ENCODE data around the gene NFU1.

NFU1 gene

DNA sequence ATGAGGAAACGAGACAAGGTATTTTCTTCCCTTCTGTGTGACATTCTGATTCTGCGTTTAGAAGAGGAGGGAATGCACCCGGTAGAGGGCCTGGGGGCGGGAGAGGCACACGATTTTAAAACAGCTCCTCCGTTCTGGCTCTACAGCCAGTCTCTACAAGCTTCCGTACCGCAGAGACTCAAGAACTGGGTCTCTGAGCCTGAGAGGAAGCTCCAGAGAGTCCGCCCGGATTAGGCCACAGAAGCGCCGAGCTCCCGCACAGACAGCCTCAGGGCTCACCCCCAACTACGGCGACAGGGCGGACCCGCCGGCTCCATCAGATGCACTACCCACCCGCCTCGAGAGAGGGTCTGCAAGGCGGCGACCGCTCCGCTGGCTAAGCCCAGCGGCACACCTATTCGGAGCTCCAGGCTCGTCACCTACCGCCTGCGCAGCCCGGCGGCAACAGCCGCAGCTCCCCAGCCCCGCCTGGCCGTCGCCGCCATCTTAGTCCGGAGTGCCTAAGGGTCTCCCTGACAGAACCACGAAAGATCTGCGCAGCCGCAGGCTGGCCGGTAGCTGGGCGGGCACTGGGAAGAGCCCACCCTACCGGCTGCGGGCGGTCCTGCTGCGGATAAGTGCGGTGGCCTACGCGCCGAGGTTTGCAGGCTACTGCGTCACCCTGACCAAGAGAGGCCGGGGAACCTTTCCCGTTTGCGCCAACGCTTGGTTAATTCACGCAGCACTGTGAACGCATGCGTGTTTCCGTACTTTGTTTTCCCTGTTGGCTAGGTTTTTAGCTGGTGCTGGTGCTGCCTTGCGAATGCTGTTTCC lies at the start of gene NFU1:
NFU1 (minus strand) TSS at position 498 of the 813 bp plus-strand sequence; CDS start at position 485, 13 bp downstream.
- in situ Hi-C loops (cut with MboI; ENCODE audit: low sequenced_read_pairs): no loop called here

GRCh38 chr2:69483696-69484095 lies 46.5 kb upstream of the NFU1 start:
- in situ Hi-C loops (cut with MboI; ENCODE audit: low sequenced_read_pairs): no loop called here

GRCh38 chr2:69483024-69483423 lies 45.8 kb upstream of the NFU1 start:
- in situ Hi-C loops (cut with MboI; ENCODE audit: low sequenced_read_pairs): no loop called here

DNA sequence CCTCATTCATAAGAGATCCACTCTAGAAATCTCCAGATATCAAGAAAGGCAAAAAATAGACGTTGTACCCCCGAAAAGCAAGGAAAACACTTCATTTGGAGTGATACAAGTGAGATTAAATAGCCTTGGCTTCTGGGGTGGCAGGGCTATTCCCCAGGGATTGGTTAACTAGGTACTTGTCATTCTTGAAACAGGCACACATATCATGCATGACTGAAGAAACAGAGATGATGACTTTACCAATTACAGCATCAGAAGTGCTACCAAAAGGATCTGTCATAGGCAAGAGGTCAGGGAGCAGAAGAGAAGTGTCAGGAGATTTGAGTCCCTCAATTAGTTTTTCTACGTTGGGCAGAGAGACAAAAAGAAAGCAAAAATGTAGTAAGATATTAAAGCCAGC lies 45.2 kb upstream of the NFU1 start:
- in situ Hi-C loops (cut with MboI; ENCODE audit: low sequenced_read_pairs): no loop called here

DNA sequence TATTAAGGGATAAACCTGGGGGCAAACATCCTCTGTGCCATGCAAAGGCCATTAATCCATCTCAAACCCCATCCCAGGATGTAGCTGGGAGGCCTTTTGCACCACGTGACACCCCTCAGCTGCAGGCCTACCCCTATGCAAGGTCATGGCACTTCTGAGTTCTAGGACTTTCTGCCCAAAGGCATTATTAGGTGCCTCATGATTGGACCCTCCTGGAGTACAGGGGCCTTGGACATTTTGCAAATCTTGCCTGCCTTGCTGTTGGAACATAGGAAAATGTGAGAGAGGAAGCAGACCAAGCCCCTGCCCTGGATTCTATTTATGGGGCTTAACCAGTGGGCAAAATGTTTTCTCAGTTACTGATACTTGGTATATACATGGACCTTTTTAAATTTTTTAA lies 44.2 kb upstream of the NFU1 start:
- in situ Hi-C loops (cut with MboI; ENCODE audit: low sequenced_read_pairs): no loop called here

DNA sequence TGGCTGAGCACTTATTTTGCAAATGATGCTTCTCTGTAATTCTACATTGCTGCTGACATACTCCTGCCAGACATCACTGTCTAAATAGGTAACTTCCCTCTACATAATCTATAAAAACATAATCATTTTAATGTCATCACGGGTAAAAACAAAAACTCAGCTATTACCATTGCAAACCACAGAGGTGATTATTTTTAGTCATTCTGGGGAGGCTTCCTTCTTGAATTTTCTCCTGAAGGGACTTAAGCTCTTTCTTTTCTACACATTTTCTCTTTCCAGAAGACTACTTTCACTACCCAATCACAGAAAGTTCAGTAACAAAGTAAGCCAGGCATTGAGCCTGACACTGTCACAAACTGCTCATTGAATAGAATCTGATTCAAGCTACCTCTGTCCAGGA lies 40.4 kb upstream of the NFU1 start:
- in situ Hi-C loops (cut with MboI; ENCODE audit: low sequenced_read_pairs): no loop called here

- in situ Hi-C loops (cut with MboI; ENCODE audit: low sequenced_read_pairs): no loop called here
These were observed 37.5 kb upstream of the NFU1 start for GRCh38 chr2:69474688-69475087.

DNA sequence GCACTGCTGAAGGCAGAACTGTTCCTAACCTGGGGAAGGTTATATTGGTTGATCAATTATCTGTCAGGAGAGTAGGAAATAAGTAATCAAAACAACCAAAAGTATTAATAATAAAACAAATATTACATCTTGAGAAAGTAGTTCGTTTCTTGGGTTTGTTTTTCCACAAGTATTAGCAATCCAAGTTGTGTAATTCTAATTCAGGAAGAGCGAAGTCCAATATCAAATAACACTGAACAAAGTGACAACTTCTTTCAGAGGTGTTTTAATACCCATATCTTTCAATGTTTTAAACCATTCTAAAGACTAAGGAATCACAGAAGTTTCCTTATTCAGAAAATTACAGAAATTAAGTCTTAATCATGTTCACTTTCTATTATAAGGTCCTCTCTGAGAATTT lies 34.6 kb upstream of the NFU1 start:
- in situ Hi-C loops (cut with MboI; ENCODE audit: low sequenced_read_pairs): no loop called here

DNA sequence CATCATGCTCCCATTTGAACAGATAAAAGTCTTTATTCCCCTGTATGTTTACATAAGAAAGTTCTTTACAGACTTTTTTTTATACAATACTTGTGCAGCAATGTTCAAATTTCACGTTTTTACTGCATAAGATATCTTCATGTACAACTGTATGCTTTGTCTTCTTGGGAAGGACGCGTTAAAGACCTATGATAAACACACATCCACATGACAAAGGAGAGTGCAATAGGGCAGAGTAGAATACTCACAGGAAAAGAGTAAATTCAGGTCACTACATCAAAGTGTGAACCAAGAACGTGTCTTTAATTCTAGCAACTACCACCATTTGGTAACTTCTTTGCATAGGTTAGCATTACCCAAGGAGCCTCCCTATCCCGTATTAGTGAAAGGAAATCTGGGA lies 33.7 kb upstream of the NFU1 start:
- in situ Hi-C loops (cut with MboI; ENCODE audit: low sequenced_read_pairs): no loop called here

- in situ Hi-C loops (cut with MboI; ENCODE audit: low sequenced_read_pairs): no loop called here
These were observed 32.5 kb upstream of the NFU1 start for GRCh38 chr2:69469784-69470183.

- in situ Hi-C loops (cut with MboI; ENCODE audit: low sequenced_read_pairs): no loop called here
These were observed 32.1 kb upstream of the NFU1 start for GRCh38 chr2:69469375-69469774.

DNA sequence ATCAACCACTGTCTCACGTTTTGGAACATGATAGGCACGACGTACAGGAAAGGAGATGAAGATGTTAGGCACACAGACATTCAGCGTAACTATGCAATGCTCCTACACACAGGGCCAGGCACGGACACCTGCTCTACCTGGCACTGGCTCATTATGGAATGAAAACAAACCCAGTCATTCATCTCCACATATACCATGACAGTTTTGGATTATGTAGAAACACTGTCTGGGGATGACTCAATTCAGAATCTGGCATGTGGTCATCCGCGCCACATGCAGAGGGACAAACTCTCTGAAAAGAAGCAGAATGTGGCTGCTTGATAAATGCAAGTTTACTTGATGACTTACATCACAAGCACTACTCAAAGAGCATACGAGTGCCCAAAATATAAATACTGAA lies 29.5 kb upstream of the NFU1 start:
- in situ Hi-C loops (cut with MboI; ENCODE audit: low sequenced_read_pairs): no loop called here

GRCh38 chr2:69465513-69466456 lies 28.6 kb upstream of the NFU1 start:
- in situ Hi-C loops (cut with MboI; ENCODE audit: low sequenced_read_pairs): no loop called here

DNA sequence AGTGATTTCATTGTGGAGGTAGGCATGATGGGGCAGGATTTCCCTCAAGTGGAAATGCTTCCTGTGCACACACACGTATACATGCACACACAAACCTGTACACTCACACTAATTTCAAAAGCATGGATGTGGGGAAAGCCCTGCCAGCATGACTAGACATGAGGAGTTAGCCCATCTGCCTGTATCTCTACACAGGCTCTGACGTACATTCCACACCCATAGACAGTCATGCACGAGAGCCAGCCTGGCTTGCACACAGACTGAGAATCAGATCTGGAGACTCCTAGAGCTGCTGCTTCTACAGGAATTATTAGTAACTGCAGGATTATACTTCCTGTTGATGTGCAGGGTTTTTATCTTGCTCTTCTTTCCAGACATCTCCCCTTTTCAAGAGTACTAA lies 27.3 kb upstream of the NFU1 start:
- in situ Hi-C loops (cut with MboI; ENCODE audit: low sequenced_read_pairs): no loop called here

GRCh38 chr2:69462780-69463179 lies 25.5 kb upstream of the NFU1 start:
- in situ Hi-C loops (cut with MboI; ENCODE audit: low sequenced_read_pairs): no loop called here

DNA sequence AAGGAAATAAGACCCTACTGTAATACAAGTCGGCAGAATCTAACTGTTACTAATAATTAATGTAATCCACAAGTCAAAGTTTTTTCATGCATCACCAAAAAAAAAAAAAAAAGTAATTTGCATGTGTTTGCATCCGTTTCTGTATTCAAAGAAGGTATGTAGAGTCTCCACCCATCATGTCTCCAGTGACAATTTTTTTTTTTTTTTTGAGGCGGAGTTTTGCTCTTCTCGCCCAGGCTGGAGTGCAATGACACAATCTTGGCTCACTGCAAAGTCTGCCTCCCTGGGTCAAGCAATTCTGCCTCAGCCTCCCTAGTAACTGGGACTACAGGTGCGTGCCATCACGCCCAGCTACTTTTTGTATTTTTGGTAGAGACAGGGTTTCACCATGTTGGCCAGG lies 24.2 kb upstream of the NFU1 start:
- in situ Hi-C loops (cut with MboI; ENCODE audit: low sequenced_read_pairs): no loop called here

DNA sequence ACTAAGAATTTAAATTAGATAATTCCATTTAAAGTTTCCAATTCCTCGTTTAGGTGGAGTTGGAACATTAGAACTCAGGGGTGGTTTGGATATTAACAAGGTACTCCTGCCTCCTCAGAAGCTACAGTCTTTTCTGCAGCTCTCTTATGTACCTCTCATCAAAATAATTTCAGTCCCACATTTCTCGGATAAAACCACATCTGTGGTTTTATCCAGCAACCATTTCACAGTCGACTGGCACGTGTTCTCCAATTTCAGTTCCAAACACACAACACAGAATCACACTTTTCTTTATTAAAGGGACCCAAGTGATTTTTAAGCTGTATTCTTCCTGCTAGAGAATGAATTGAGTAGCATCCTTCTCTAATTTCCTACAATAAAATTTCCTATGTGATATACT lies 22.7 kb upstream of the NFU1 start:
- in situ Hi-C loops (cut with MboI; ENCODE audit: low sequenced_read_pairs): no loop called here

DNA sequence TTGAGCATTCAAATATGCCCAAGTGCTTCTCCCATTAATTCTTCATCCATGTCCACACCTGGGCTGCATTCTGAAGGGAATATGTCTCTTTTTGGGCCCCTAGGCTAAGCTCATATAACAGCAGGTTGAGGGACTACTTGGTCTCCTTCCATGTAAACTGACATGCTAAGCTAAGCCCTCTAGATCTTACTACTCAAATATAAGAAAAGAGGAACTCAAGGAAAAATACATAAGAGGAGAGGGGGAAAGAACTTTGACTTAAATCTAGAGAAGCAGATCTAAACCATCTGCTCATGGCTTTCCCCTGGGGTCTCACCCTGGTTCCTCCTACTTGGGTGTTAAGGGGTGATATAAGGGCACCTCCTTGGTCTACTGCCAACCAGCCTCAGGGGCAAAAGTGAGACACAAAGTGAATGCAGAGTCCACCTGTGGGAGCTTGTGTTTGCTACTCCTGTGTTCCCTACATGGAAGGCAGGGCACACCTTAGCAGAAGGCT lies 19.8 kb upstream of the NFU1 start:
- in situ Hi-C loops (cut with MboI; ENCODE audit: low sequenced_read_pairs): no loop called here

- in situ Hi-C loops (cut with MboI; ENCODE audit: low sequenced_read_pairs): no loop called here
These were observed 18.9 kb upstream of the NFU1 start for GRCh38 chr2:69456154-69456553.

DNA sequence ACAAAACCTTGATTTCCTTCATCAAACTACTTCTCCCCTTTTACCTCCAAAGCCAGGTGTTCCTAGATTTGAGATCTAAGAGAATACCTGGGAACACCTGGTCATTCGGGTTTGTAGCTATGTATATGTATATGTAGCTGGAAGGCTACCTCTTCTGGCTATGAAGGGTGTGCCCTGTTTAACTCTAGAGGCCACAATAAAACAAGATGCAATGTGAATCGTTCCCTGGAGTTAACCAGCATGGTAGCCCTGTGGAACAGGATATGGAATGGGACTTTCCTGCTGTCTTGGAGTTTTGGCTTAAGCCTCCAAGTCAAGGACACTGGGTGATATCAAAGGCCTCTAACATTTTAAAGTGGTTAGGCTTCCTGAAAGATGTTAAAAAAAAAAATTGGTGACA lies 17.7 kb upstream of the NFU1 start:
- in situ Hi-C loops (cut with MboI; ENCODE audit: low sequenced_read_pairs): no loop called here

DNA sequence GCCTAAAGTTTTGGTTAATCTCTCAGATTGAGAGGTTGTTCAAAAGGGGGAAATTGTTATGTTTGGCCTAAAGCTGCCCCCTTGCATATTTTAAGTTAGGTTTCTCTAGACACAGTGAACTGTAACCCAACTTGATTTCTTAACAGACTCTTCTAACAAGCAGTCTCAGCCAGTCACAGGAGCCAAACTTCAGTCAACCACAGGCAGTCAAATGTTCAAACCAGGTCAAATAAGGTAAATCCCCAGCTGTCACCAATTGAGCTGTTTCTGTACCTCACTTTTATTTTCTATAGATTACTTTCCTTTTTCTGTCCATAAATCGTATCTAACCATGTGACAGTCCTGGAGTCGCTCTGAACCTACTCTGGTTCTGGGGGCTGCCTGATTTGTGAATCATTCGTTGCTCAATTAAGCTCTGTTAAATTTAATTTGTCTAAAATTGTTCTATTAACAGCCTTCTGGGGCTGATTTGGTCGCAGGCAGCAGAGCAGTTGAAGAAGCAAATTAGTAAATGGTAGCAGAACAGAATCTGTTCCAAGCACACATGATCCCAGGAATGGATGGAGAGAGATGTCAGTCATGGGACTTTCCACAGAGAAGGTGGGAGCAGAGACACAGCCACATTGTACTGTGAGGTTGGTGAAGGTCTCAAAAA lies 16.4 kb upstream of the NFU1 start:
- in situ Hi-C loops (cut with MboI; ENCODE audit: low sequenced_read_pairs): no loop called here

All from HL-60/S4 (cell line).